Endothelial cell of umbilical vein (primary cell): ENCODE measurements around the gene PPP2R5A. TPM values are rescaled to one million over a fixed set of nuclear protein-coding genes. Genes with fewer than 3 reads are reported as not detected.

ENCODE experiments used
- BruUV-seq: library from RNA; stranded (reverse); fragments of 400-500 nt; replicated peaks from 2 replicates; lab custom pipeline; 2021; lab: Mats Ljungman, UMichigan
- CTCF ChIA-PET: fragments of 300-600, 350-600 bp; sonication (Branson Sonifier 250); formaldehyde crosslinking; loops from one replicate; lab custom pipeline; 2021; ENCODE audit warnings: antibody characterized with exemption, inconsistent platforms; lab: Charles Lee
- POLR2A ChIA-PET: fragments of 300-600, 350-600 bp; sonication (Branson Sonifier 250); formaldehyde crosslinking; loops from one replicate; lab custom pipeline; 2021; ENCODE audit warnings: antibody characterized with exemption, inconsistent platforms; lab: Charles Lee
- DNase-seq: peaks from one replicate; pipeline ENCODE4 v3.0.0-alpha.2; 2011; ENCODE audit warnings: low read depth, low spot score
- FAIRE-seq: peaks from 2 replicates; lab custom pipeline; 2011; peaks lifted over from hg19 to GRCh38; lab: Jason Lieb, UNC
- H2AFZ ChIP-seq: 2 replicates; pipeline ENCODE4 v1.6.0; 2012; ENCODE audit warnings: low read depth, low read length, control low read depth, inconsistent platforms
- H3K27ac ChIP-seq: 2 replicates; pipeline ENCODE4 v1.5.1; 2011; ENCODE audit warnings: low read depth, mild to moderate bottlenecking, control low read depth, low read length, moderate library complexity; ENCODE audit not compliant: insufficient read depth
- H3K27me3 ChIP-seq, 2 experiments: 2 replicates each; pipeline versions ENCODE4 v1.6.0 to v1.6.1; 2011; ENCODE audit warnings: low read length in 2 of 2, mixed read lengths in 1 of 2; ENCODE audit not compliant: control insufficient read depth in 2 of 2, insufficient read depth in 2 of 2
- H3K36me3 ChIP-seq, 2 experiments: 2 replicates in 1 of 2; 3 replicates in 1 of 2; pipeline ENCODE4 v1.5.1; 2011; ENCODE audit warnings: low read length in 2 of 2, mild to moderate bottlenecking in 1 of 2, moderate library complexity in 1 of 2; ENCODE audit not compliant: control insufficient read depth in 2 of 2, insufficient read depth in 2 of 2; ENCODE audit errors: extremely low read depth in 1 of 2
- H3K4me1 ChIP-seq: 3 replicates; pipeline ENCODE4 v1.5.1; 2011; ENCODE audit warnings: mild to moderate bottlenecking, low read length; ENCODE audit not compliant: control insufficient read depth, insufficient read depth; ENCODE audit errors: extremely low read depth
- H3K4me2 ChIP-seq: 2 replicates; pipeline ENCODE4 v1.6.1; 2011; ENCODE audit warnings: low read length, control low read depth, mixed read lengths; ENCODE audit not compliant: insufficient read depth
- H3K4me3 ChIP-seq, 3 experiments: fragments of 200-600 bp in 1 of 3; sonication (generic), shearing (Covaris generic) in 1 of 3; replicated peaks in 1 of 3; 2 replicates each; pipeline ENCODE4 v1.5.1; 2011 to 2016; ENCODE audit warnings: control low read depth in 3 of 3, low read length in 3 of 3, mild to moderate bottlenecking in 2 of 3, inconsistent platforms in 1 of 3, low read depth in 1 of 3, moderate library complexity in 1 of 3; ENCODE audit not compliant: insufficient read depth in 1 of 3
- H3K79me2 ChIP-seq: 2 replicates; pipeline ENCODE4 v1.6.0; 2012; ENCODE audit warnings: low read length, inconsistent platforms; ENCODE audit not compliant: control insufficient read depth, insufficient read depth
- H3K9ac ChIP-seq: replicated peaks from 2 replicates; pipeline ENCODE3; 2011; ENCODE audit warnings: low read length, control low read depth; ENCODE audit not compliant: insufficient read depth; ENCODE audit errors: extremely low read depth
- H3K9me1 ChIP-seq: replicated peaks from 3 replicates; pipeline ENCODE4 v1.6.0; 2011; ENCODE audit warnings: mild to moderate bottlenecking, low read length; ENCODE audit not compliant: control insufficient read depth, insufficient read depth; ENCODE audit errors: extremely low read depth
- H3K9me3 ChIP-seq: replicated peaks from 2 replicates; pipeline ENCODE4 v1.5.1; 2012; ENCODE audit warnings: low read length, inconsistent platforms; ENCODE audit not compliant: control insufficient read depth, insufficient read depth
- H4K20me1 ChIP-seq: replicated peaks from 2 replicates; pipeline ENCODE3; 2011; ENCODE audit warnings: mild to moderate bottlenecking, low read length; ENCODE audit not compliant: control insufficient read depth, insufficient read depth; ENCODE audit errors: extremely low read depth
- CTCF ChIP-seq, 2 donors: IDR thresholded peaks; 1 replicate in 1 of 2; 2 replicates in 1 of 2; pipeline ENCODE4 v1.5.1; 2011; ENCODE audit warnings: low read length in 2 of 2, mild to moderate bottlenecking in 2 of 2, moderate library complexity in 2 of 2, control low read depth in 1 of 2, inconsistent platforms in 1 of 2, low read depth in 1 of 2; ENCODE audit not compliant: insufficient read depth in 1 of 2; ENCODE audit errors: extremely low read depth in 1 of 2
- EZH2 ChIP-seq: IDR thresholded peaks from 2 replicates; pipeline ENCODE4 v1.6.1; 2012; ENCODE audit warnings: borderline replicate concordance, low read depth, mild to moderate bottlenecking, moderate library complexity, low read length, inconsistent platforms; ENCODE audit not compliant: severe bottlenecking
- FOS ChIP-seq: IDR thresholded peaks from 2 replicates; pipeline ENCODE4 v1.6.1; 2011; ENCODE audit warnings: mild to moderate bottlenecking, low read length, moderate library complexity, borderline replicate concordance; ENCODE audit not compliant: insufficient read depth
- GATA2 ChIP-seq: IDR thresholded peaks from 2 replicates; pipeline ENCODE4 v1.7.0; 2011; ENCODE audit warnings: low read depth, mild to moderate bottlenecking, moderate library complexity, mixed read lengths, low read length; ENCODE audit not compliant: insufficient read length, insufficient read depth
- JUN ChIP-seq: IDR thresholded peaks from 2 replicates; pipeline ENCODE4 v1.6.1; 2011; ENCODE audit warnings: borderline replicate concordance, low read depth; ENCODE audit not compliant: insufficient read length, insufficient read depth
- MAX ChIP-seq: IDR thresholded peaks from 2 replicates; pipeline ENCODE4 v1.6.1; 2011; ENCODE audit not compliant: insufficient read depth, insufficient read length
- MYC ChIP-seq: IDR thresholded peaks from one replicate; pipeline ENCODE4 v1.6.1; 2011; ENCODE audit warnings: mild to moderate bottlenecking, low read depth, low read length
- POLR2A ChIP-seq: IDR thresholded peaks from 2 replicates; pipeline ENCODE4 v1.6.1; 2012; ENCODE audit warnings: low read depth, mild to moderate bottlenecking, control low read depth, low read length
- POLR2AphosphoS5 ChIP-seq: IDR thresholded peaks from 2 replicates; pipeline ENCODE4 v1.6.1; 2012; ENCODE audit warnings: low read depth, mild to moderate bottlenecking, control low read depth, low read length, moderate library complexity; ENCODE audit not compliant: insufficient read depth
- dilution Hi-C: fragments of 300-500 bp; cut with MboI; formaldehyde crosslinking; loops from one replicate; pipeline ENCODE4 v1.15.0; 2019; ENCODE audit warnings: low sequenced_read_pairs; ENCODE audit not compliant: extremely low pct_ligation_motif_present
- intact Hi-C: fragments of 100-400 bp; cut with micrococcal nuclease; formaldehyde crosslinking; loops from one replicate; pipeline ENCODE4 v1.10.0; 2022
- polyA plus RNA-seq, 4 experiments: library from polyadenylated mRNA; depleted of rRNA in 3 of 4; stranded (reverse) in 3 of 4; unstranded in 1 of 4; fragments of >200 nt; gene quantifications; 2 replicates each; pipeline versions ENCODE4 v1.2.1 to v1.2.3, GENCODE V29; 2011 to 2012; ENCODE audit warnings: missing spikeins in 1 of 4
- total RNA-seq: library from RNA; stranded (reverse); gene quantifications from 2 replicates; pipeline ENCODE4 v1.2.3, GENCODE V29; 2021

PPP2R5A gene
- total and polyA plus RNA-seq, 2 donors (not counting 3 experiments of a cell fraction or from before 2014, with no cell fraction given), result 11.9 to 34.5 TPM

- Histone ChIP-seq H3K9me1 (no peaks in the 10 kb centered on the region), H4K20me1 (no peaks in the 10 kb centered on the region), H3K27ac (no peak overlapping the region), H3K9ac (no peak overlapping the region), H3K27me3 (no peaks in the 10 kb centered on the region), H2AFZ (no peak overlapping the region), H3K36me3 (no peaks in the 10 kb centered on the region), H3K9me3 (no peaks in the 10 kb centered on the region), H3K4me3 (no peak overlapping the region), H3K79me2 (no peaks in the 10 kb centered on the region), H3K4me1 (no peaks in the 10 kb centered on the region), H3K4me2 (no peak overlapping the region)
- FAIRE-seq, result no peak
- intact Hi-C loops (no loop called here), dilution Hi-C loops (no loop called here)
- TF ChIP-seq MYC (no peak), JUN (no peak)
- DNase-seq, result no peak
- ChIA-PET POLR2A (no interaction called here), CTCF (no interaction called here)
- no TSS peak for BruUV-seq
Observed at GRCh38 chr1:212346601-212347000, 61.4 kb downstream of the PPP2R5A start.

- Histone ChIP-seq H3K4me3 (no peak overlapping the region), H3K36me3 (peaks cover 3 to 11% of the 10 kb centered on the region in 2 experiments), H3K4me1 (no peaks in the 10 kb centered on the region), H3K9me1 (no peaks in the 10 kb centered on the region), H3K9me3 (no peaks in the 10 kb centered on the region), H3K79me2 (no peaks in the 10 kb centered on the region), H2AFZ (no peak overlapping the region), H3K4me2 (no peak overlapping the region), H3K9ac (no peak overlapping the region), H3K27ac (no peak overlapping the region), H3K27me3 (no peaks in the 10 kb centered on the region), H4K20me1 (no peaks in the 10 kb centered on the region)
- BruUV-seq, result no TSS peak
- TF ChIP-seq FOS, result no peak
- no peak for TF ChIP-seq MYC
- TF ChIP-seq MAX, result no peak
- TF ChIP-seq POLR2A, result no peak
- no peak for TF ChIP-seq POLR2AphosphoS5
- TF ChIP-seq GATA2, result no peak
- no peak for TF ChIP-seq EZH2
- no peak for TF ChIP-seq JUN
- TF ChIP-seq CTCF (IDR thresholded peaks at IDR 0.05; ENCODE audit: extremely low read depth in 1 of 2, insufficient read depth in 1 of 2, low read depth in 1 of 2, low read length in 2 of 2), result no peak
- no peak for FAIRE-seq
- intact Hi-C loops, result no loop called here
- ChIA-PET POLR2A (no interaction called here), CTCF (interaction anchor here (1.2 to 2.9 kb wide), 3 partner anchors 13 to 288 kb away, joined by 3 to 18 read pairs (median 3); no protein-coding TSS in a partner anchor)
- DNase-seq, result no peak
- dilution Hi-C loops, result no loop called here
Observed at GRCh38 chr1:212351588-212352362, 66.6 kb downstream of the PPP2R5A start.
